Ectodermal cell (in vitro differentiated cells): ENCODE results near the gene LRIG1.

Experiments
- H3K27ac ChIP-seq: 2 replicates; pipeline ENCODE4 v1.7.0; 2013; ENCODE audit warnings: mild to moderate bottlenecking, low read depth, low read length; ENCODE audit not compliant: insufficient read depth, poor library complexity, severe bottlenecking
- H3K27me3 ChIP-seq: 2 replicates; pipeline ENCODE4 v1.7.0; 2013; ENCODE audit warnings: mild to moderate bottlenecking, low read length; ENCODE audit not compliant: insufficient read depth, control insufficient read depth, poor library complexity, severe bottlenecking
- H3K36me3 ChIP-seq: one replicate; pipeline ENCODE4 v1.7.0; 2013; ENCODE audit warnings: low read length; ENCODE audit not compliant: control insufficient read depth, insufficient read depth
- H3K4me1 ChIP-seq: one replicate; pipeline ENCODE4 v1.7.0; 2013; ENCODE audit warnings: low read length; ENCODE audit not compliant: control insufficient read depth, insufficient read depth
- H3K4me3 ChIP-seq: 2 replicates; pipeline ENCODE4 v1.7.0; 2013; ENCODE audit warnings: low read depth, low read length, control low read depth; ENCODE audit not compliant: insufficient read depth
- H3K9me3 ChIP-seq: 2 replicates; pipeline ENCODE4 v1.7.0; 2013; ENCODE audit warnings: mild to moderate bottlenecking, low read length, moderate library complexity; ENCODE audit not compliant: control insufficient read depth
- WGBS, 2 experiments: methylation state at CpG; one replicate each; pipeline ENCODE4 v1.1.7; 2013; ENCODE audit warnings: missing lambda C conversion rate in 2 of 2; 5-methylcytosine and 5-hydroxymethylcytosine counted together

LRIG1 gene

DNA sequence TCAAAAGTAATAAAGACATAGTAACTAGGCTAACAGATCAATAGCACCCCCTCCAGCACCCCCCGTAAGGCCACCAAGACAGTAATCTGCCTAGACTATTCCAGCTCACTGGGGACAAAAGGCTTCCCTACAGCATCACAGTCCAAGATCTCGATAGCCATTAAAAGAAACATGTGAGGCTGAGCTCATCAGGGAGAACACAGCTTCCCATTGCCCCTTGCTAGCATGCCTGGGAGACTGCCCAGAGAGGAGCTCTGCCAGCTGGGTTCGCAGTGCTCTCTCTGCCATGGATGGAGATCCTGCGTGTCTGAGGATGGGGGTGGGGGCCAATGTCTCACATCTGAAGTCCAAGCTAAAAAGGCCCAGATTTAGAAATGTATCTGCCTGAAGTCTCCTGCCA lies 17.8 kb downstream of the LRIG1 start:
- Histone ChIP-seq H3K4me1 (peaks cover 55% of the 10 kb centered on the region), H3K27me3 (no peaks in the 10 kb centered on the region), H3K9me3 (no peaks in the 10 kb centered on the region), H3K27ac (no peak overlapping the region), H3K4me3 (no peak overlapping the region), H3K36me3 (no peaks in the 10 kb centered on the region)
- 69 to 70% methylated on average over 4 of the region's 4 CpGs for WGBS, 2 experiments

DNA sequence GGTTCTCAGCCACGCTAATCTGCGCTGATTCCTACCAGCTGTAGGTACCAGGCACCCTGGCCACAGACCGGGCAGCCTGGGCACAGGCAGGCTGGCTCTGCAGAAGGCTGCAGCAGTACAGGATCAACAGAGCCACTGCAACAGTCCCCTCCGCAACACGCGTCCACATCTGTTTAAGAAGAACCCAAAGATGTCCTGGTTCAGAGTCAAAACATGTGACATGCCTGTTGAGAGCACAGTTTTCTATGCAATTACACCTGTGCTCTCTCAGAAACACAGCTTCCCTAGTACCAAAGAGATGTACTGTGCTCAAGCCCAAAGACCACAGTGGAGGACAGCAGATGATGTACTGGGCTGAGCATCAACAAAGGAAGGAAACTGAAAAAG lies 18.8 kb downstream of the LRIG1 start:
- Histone ChIP-seq H3K27me3 (no peaks in the 10 kb centered on the region), H3K27ac (no peak overlapping the region), H3K4me1 (peaks cover 61% of the 10 kb centered on the region), H3K36me3 (no peaks in the 10 kb centered on the region), H3K4me3 (no peak overlapping the region), H3K9me3 (no peaks in the 10 kb centered on the region)
- 92% methylated on average over 6 of the region's 6 CpGs for WGBS, 2 experiments

DNA sequence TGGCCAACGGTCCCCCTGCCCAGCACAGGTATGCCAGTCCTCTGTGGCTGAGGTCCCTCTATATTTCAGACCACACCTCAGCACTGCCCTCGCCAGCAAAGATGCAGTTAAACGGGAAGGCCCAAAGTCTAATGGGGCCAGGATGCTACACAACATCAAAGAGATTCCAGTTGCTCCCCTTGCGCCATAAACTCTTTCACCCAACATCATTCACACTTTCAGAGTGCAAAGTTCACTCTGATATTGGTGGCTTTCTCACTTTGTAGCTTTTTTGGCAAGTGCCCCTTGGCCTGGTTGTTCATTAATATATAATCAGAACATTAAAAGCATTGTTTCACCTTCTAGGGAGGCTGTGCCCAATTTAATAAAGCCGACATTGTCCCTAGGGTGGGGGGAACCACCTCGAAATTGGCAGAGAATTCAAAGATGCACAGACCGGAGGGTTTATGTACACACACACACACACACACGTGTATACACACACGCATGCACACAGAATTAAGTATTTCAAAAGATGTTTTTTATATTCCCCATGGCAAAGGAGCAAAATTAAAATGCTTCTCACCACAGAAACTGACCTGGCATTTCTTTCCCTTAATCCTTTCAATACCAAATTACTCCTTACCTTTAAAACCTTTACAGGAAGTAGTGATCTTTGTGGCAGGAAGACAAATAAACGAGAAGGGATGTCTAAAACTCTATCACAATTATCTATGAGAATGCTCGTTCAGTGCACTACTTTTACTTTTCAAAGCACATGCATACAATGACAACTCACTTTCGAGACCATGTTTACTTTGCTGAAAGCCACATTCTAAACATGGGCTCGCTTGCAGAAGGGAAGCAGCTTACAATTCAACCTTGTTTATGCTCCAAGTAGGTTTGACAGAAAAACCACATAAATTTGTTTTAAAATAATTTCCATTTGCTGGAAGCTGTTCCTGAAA lies 19.5 kb downstream of the LRIG1 start:
- no peak overlapping the region for H3K27ac ChIP-seq
- H3K9me3 ChIP-seq: no peaks in the 10 kb centered on the region
- no peak overlapping the region for H3K4me3 ChIP-seq
- H3K4me1 ChIP-seq: peaks cover 64% of the 10 kb centered on the region
- H3K36me3 ChIP-seq: no peaks in the 10 kb centered on the region
- H3K27me3 ChIP-seq: no peaks in the 10 kb centered on the region
- 84 to 86% methylated on average over 13 of the region's 13 CpGs for WGBS, 2 experiments

DNA sequence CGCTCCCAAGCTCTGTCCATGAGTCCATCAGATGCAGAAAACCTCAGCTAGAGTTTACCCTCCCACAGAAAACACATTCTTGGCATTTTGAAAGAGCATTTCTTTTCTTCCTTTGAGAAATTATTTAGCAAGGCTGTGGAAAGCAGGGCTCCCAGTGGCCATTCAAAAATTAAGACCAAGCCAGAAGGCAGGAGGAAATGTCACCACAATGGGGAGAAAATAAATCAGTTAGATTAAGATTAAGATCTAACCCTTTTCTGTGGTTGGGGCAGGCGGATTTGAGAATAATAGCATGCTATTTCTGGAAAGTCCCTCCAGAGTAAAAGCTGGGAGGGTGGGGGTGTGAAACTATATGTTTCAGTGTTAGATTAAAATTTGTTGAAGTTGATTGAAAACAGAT lies 20.2 kb downstream of the LRIG1 start:
- Histone ChIP-seq H3K36me3 (no peaks in the 10 kb centered on the region), H3K4me1 (peaks cover 71% of the 10 kb centered on the region), H3K27me3 (no peaks in the 10 kb centered on the region), H3K9me3 (no peaks in the 10 kb centered on the region), H3K4me3 (no peak overlapping the region), H3K27ac (no peak overlapping the region)
- 89 to 93% methylated on average over 2 of the region's 2 CpGs for WGBS, 2 experiments

DNA sequence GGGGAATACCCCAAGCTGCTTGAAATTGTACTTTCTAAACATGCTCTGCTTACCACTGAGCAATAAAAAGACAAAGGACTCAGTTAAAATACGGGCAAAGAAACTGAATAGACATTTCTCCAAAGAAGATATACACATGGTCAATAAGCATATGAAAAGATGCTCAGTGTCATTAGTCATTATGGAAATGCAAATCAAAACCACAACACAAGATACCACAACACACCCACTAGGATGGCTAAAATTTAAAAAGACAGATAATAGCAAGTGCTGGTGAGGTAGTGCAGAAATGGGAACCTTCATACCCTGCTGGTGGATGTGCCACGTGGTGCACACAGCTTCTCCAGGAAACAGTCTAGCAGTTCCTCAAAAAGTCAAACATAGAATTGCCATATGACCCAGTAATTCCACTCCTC lies 21.3 kb downstream of the LRIG1 start:
- no peaks in the 10 kb centered on the region for H3K27me3 ChIP-seq
- H3K4me1 ChIP-seq: peaks cover 80% of the 10 kb centered on the region
- WGBS, 2 experiments: 68 to 77% methylated on average over 2 of the region's 2 CpGs
- no peaks in the 10 kb centered on the region for H3K36me3 ChIP-seq
- no peak overlapping the region for H3K27ac ChIP-seq
- H3K4me3 ChIP-seq: no peak overlapping the region
- H3K9me3 ChIP-seq: no peaks in the 10 kb centered on the region

DNA sequence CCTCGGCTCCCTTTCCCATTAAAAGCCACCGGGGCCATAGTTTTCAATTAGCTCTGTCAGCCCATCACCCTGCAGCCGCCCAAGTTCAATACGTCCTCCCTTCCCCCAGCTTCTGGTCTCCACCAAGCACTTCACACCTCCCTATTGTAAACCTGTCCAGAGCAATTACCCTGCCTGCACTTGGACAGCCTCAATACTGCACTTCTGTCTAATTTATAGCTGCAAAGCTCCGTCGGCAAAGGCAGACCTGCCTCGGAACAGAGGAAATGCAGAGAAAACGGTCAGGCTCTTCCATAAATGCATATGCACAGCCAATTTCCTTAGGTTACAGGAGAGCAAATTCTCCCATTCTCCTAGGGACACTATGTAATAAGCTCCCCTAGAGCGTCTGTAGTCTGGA lies 21.9 kb downstream of the LRIG1 start:
- no peak overlapping the region for H3K4me3 ChIP-seq
- H3K4me1 ChIP-seq: peaks cover 80% of the 10 kb centered on the region
- H3K36me3 ChIP-seq: no peaks in the 10 kb centered on the region
- no peak overlapping the region for H3K27ac ChIP-seq
- 65 to 66% methylated on average over 9 of the region's 9 CpGs for WGBS, 2 experiments
- no peaks in the 10 kb centered on the region for H3K9me3 ChIP-seq
- H3K27me3 ChIP-seq: no peaks in the 10 kb centered on the region

DNA sequence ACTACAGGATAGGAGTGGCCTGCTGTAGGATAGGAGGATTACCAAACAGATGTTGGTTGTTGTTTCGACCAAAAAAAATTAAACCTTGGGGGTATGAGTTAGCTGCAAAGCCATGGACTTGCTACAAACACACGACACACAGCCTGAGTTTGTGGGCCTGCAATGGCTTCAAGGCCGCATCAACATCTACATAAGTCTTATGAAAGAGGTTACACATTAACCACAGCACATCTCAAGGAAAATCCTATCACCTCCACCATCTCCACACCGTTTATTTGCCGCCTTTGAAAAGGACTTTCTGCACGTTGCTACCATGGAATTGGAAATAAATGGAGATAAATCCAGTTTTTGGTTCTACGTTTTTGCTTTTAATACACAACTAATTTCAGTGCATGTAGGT lies 23.0 kb downstream of the LRIG1 start:
- H3K27ac ChIP-seq: no peak overlapping the region
- no peaks in the 10 kb centered on the region for H3K9me3 ChIP-seq
- H3K27me3 ChIP-seq: no peaks in the 10 kb centered on the region
- no peaks in the 10 kb centered on the region for H3K36me3 ChIP-seq
- WGBS, 2 experiments: 90 to 95% methylated on average over 7 of the region's 7 CpGs
- H3K4me1 ChIP-seq: peaks cover 78% of the 10 kb centered on the region
- H3K4me3 ChIP-seq: no peak overlapping the region

DNA sequence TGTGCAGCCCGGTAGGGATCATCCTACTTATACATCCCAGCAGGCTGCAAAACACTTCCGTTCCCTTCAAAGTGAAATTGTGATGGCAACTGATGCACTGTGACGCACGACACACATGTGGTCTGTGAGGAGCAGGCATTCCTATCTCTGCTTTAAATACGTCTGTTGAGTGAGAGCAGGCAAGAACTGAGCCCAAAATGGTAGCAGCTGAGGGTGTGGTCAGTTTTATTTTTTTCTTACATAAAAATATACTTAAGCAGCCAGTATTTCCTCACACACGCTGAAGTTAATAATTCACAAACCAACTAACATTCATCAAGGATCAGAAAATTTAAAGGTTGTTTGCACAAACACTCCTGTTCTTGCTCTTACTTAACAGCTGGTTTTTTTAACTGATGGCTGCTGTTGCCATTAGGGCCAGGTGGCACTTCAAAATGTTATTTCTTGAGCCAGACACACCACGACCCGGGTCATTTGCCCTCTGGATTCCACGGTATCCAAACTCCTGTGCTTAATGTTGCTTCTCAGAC lies 23.9 kb downstream of the LRIG1 start:
- H3K27me3 ChIP-seq: no peaks in the 10 kb centered on the region
- WGBS, 2 experiments: 72 to 77% methylated on average over 9 of the region's 9 CpGs
- H3K9me3 ChIP-seq: no peaks in the 10 kb centered on the region
- peaks cover 74% of the 10 kb centered on the region for H3K4me1 ChIP-seq
- H3K4me3 ChIP-seq: no peak overlapping the region
- H3K27ac ChIP-seq: peak overlapping the region; percentile 38
- no peaks in the 10 kb centered on the region for H3K36me3 ChIP-seq

DNA sequence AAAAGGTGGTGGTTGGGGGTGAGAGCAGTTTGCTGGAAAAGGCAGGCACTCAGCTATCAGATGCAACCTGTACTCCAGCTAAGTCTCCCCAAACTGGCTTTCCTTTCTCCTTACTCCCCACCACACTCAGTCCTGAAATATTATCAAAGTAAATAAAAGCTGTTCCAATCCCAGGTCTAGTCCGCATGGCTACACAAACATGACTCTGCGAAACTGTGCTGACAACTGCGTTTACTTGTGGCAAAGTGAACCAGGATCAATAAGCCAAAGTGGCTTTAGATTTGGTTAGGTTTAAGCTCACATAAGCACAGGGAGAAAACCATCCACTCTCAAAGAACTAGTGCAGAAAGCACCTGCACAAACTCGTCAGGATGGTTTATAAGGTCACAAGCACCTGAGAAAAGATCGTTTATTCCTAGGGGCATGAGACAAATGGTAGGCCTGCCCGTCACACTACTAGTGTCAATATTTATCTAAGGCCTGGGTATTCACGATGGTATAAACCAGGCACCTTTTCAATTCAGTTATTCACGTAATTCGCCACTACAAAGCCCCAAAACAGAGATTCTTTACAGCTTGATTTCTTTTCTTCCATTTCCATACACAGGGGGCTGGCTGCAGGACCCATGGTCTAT lies 25.3 kb downstream of the LRIG1 start:
- no peaks in the 10 kb centered on the region for H3K9me3 ChIP-seq
- H3K27ac ChIP-seq: no peak overlapping the region
- H3K36me3 ChIP-seq: no peaks in the 10 kb centered on the region
- peaks cover 67% of the 10 kb centered on the region for H3K4me1 ChIP-seq
- H3K27me3 ChIP-seq: no peaks in the 10 kb centered on the region
- no peak overlapping the region for H3K4me3 ChIP-seq
- WGBS, 2 experiments: 82 to 83% methylated on average over 9 of the region's 9 CpGs

DNA sequence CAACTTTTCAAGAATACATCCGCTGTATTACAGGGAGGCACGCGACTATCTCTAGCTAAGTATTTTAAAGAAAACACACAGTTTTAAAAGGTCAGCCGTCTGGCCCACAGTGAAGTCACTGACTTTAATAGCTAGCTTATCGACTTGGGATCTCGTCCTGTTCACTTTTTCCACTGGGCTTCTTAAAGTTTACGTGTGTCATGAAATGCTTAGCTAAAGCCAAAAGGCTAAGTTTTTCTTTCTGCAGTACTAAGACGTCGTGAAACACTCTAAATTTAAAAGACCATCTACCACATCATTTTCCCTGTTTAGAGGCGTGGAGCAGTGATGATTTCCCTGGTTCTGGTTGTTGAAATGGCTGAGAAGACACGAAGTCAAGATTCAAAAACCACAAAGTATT lies 27.1 kb downstream of the LRIG1 start:
- Histone ChIP-seq H3K4me3 (no peak overlapping the region), H3K36me3 (no peaks in the 10 kb centered on the region), H3K9me3 (no peaks in the 10 kb centered on the region), H3K4me1 (peaks cover 60% of the 10 kb centered on the region), H3K27ac (no peak overlapping the region), H3K27me3 (no peaks in the 10 kb centered on the region)
- WGBS, 2 experiments: 90 to 93% methylated on average over 11 of the region's 11 CpGs
